HFF-Myc (cell line): ENCODE data around the gene SCGB1A1.

ENCODE experiments used
- DNase-seq: peaks from one replicate; pipeline ENCODE4 v3.0.0-alpha.2; 2011; ENCODE audit warnings: low read depth; ENCODE audit errors: extremely low read depth
- H3K4me3 ChIP-seq: replicated peaks from 2 replicates; pipeline ENCODE4 v1.5.1; 2011; ENCODE audit warnings: low read depth, mild to moderate bottlenecking, control low read depth, low read length
- TF ChIP-seq, protein P1 (sequence below): IDR thresholded peaks from 2 replicates; pipeline ENCODE4 v1.5.1; 2012; ENCODE audit warnings: mild to moderate bottlenecking, low read depth, low read length, control low read depth; ENCODE audit errors: missing control alignments

Gene SCGB1A1

DNA sequence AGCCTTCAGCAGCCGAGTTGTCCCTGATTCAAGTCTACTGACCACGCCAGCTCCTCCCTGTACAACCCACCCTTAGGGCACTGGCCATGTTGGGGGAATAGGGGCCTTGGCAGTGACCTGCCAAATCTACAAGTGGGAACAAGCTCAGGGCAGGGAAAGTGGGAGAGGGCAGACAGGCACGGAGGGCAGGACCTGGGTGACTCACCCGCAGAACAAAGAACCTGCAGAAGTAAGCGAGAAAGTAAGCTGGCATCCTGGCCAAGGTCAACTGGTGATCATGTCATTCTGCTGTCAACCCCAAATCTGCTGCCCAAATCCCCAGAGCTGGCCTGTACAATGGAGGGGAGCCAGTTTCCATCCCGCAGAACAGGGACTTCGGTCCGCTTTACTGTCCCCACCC is 7.9 kb upstream of the SCGB1A1 start:
- TF ChIP-seq, protein P1, sequence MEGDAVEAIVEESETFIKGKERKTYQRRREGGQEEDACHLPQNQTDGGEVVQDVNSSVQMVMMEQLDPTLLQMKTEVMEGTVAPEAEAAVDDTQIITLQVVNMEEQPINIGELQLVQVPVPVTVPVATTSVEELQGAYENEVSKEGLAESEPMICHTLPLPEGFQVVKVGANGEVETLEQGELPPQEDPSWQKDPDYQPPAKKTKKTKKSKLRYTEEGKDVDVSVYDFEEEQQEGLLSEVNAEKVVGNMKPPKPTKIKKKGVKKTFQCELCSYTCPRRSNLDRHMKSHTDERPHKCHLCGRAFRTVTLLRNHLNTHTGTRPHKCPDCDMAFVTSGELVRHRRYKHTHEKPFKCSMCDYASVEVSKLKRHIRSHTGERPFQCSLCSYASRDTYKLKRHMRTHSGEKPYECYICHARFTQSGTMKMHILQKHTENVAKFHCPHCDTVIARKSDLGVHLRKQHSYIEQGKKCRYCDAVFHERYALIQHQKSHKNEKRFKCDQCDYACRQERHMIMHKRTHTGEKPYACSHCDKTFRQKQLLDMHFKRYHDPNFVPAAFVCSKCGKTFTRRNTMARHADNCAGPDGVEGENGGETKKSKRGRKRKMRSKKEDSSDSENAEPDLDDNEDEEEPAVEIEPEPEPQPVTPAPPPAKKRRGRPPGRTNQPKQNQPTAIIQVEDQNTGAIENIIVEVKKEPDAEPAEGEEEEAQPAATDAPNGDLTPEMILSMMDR: no peak
- no peak overlapping the region for H3K4me3 ChIP-seq
- DNase-seq: no peak

DNA sequence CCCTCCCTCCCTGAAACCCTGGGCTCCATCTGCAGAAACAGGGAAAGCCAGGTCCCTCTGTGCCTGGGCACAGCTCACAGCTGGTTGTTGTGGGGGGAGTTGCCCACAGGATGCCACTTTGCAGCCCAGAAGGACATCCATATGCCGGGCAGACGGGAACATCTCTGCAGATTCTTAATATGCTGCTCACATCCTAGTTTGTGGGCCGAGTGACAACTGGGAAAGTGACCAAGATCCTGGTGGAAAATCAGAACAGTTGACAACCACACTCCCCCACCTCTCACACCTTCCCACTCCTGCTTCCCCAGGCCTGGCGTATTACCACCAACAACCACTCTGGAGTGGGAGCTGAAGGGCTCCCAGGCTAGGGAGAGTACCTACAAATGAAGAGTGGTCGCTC is 7.3 kb upstream of the SCGB1A1 start:
- DNase-seq: no peak
- no peak overlapping the region for H3K4me3 ChIP-seq
- TF ChIP-seq, protein P1: no peak

GRCh38 chr11:62413060-62413696 is 5.7 kb upstream of the SCGB1A1 start:
- H3K4me3 ChIP-seq: no peak overlapping the region
- TF ChIP-seq, protein P1: no peak

DNA sequence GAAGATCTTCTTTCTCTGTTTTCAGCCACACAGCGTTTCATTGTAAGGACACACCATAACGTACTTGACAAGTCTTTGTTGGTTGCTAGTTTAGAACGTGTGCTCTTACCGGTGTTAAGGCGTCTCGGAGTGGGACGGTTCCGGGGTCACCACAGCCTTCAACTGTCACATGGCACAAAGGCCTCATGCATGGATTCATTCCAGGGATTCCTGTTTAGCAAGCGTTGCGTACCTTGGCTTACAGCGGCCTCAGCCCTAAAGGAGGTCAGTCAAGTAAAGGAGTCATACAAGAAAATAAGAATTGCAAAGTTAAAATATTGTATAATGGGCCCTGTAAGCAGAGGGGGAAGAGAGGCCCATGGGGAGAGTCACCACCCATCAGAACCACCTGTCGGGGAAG is 2.2 kb upstream of the SCGB1A1 start:
- no peak overlapping the region for H3K4me3 ChIP-seq
- TF ChIP-seq, protein P1: no peak
- DNase-seq: no peak

More at GRCh38 chr11:62413060-62413696, 5.7 kb upstream of the SCGB1A1 start:
- DNase-seq: no peak

DNA sequence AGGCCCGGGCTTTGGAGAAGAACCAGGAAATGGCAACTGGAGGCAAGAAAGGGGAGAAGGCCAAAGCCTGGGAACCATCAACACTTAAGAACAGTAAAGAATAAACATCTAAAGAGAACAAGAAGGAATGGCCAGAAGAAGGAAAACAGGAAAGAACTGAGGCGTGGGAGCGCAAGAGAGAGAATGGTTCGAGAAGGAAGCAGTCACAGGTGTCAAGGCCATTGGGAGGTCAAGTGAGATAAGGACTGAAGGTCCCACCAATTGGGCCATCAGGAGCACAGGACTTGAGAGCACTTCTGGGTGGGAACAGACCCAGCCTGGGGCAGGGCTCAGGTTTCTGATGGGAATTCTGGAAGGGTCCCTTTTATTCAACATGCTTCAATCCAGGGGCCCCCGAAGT is 697 bp upstream of the SCGB1A1 start:
- H3K4me3 ChIP-seq: no peak overlapping the region
- no peak for DNase-seq
- TF ChIP-seq, protein P1: no peak

- TF ChIP-seq, protein P1: no peak
- no peak overlapping the region for H3K4me3 ChIP-seq
- no peak for DNase-seq
These were observed 589 bp downstream of the SCGB1A1 start for GRCh38 chr11:62419314-62419929.

GRCh38 chr11:62419943-62420342 is 1.1 kb downstream of the SCGB1A1 start:
- DNase-seq: no peak
- TF ChIP-seq, protein P1: no peak
- no peak overlapping the region for H3K4me3 ChIP-seq
